ENCODE data around the gene NXPE3. TPM values are rescaled to one million over a fixed set of nuclear protein-coding genes. Genes with fewer than 3 reads are reported as not detected.

Gene NXPE3
- total and polyA plus RNA-seq, 9 of the 15 experiments (the other 6 are each of a cell fraction or from before 2014, with no cell fraction given): 0.25 to 2.5 (median 0.95) TPM

- TF ChIP-seq JUN (IDR thresholded peaks at IDR 0.05; ENCODE audit: borderline replicate concordance, low read depth, low read length) (no peak), JUN (CRISPR knock-in tag; IDR thresholded peaks at IDR 0.05; ENCODE audit: borderline replicate concordance) (no peak), VEZF1 (CRISPR knock-in tag; IDR thresholded peaks at IDR 0.05) (no peak)
Measured at GRCh38 chr3:101813817-101814440, 34.9 kb downstream of the NXPE3 start (continued).

GRCh38 chr3:101814835-101815234 lies 35.8 kb downstream of the NXPE3 start:
- WGBS (ENCODE audit: insufficient coverage, low coverage, missing lambda C conversion rate): 4% methylated on average over 3 of the region's 3 CpGs
- no peaks in the 10 kb centered on the region for H3K27me3 ChIP-seq (ENCODE audit: control insufficient read depth in 2 of 2, insufficient read depth in 2 of 2, low read length in 2 of 2)
- H3K27ac ChIP-seq (ENCODE audit: extremely low read depth, low read depth, low read length): no peak overlapping the region
- no peak overlapping the region for H2AFZ ChIP-seq (ENCODE audit: low read depth, low read length)
- H3K79me2 ChIP-seq (ENCODE audit: control insufficient read depth, insufficient read depth, low read length): no peaks in the 10 kb centered on the region
- H3K9me3 ChIP-seq (replicated peaks; ENCODE audit: control insufficient read depth, insufficient read depth, low read depth, low read length): no peaks in the 10 kb centered on the region
- no peak for DNase-seq (ENCODE audit: extremely low read depth in 1 of 4, low spot score in 3 of 4)
- CTCF ChIA-PET (ENCODE audit: low intra/inter-chr PET ratio): interaction anchor here (0.6 to 1.6 kb wide), 2 partner anchors 175 to 411 kb away, joined by 4 to 14 read pairs; no protein-coding TSS in a partner anchor
- no TSS peak for BruUV-seq (replicated peaks)
- no peaks in the 10 kb centered on the region for H4K20me1 ChIP-seq (replicated peaks; ENCODE audit: control insufficient read depth, insufficient read depth, low read length)
- H3K4me2 ChIP-seq (ENCODE audit: insufficient read depth, low read length): no peak overlapping the region
- FAIRE-seq: no peak
- intact Hi-C loops (cut with micrococcal nuclease) (loop anchor here (2.0 to 10.0 kb wide), 2 partner anchors 36 to 150 kb away; no protein-coding TSS in a partner anchor), in situ Hi-C loops (cut with MboI) (loop anchor here (5.0 to 25.0 kb wide), 2 partner anchors 412 to 722 kb away; no protein-coding TSS in a partner anchor)
- ATAC-seq: no peak
- no peaks in the 10 kb centered on the region for H3K9me1 ChIP-seq (ENCODE audit: control insufficient read depth, insufficient read depth, low read length)
- no peak overlapping the region for H3K9ac ChIP-seq (ENCODE audit: insufficient read depth in 1 of 2, low read depth in 2 of 2, low read length in 2 of 2)
- POLR2A ChIA-PET: no interaction called here
- no peaks in the 10 kb centered on the region for H3K36me3 ChIP-seq (ENCODE audit: control insufficient read depth, insufficient read depth, low read length)
- H3K4me1 ChIP-seq (replicated peaks in 1 of 2; ENCODE audit: control insufficient read depth in 2 of 2, insufficient read depth in 2 of 2, low read length in 2 of 2): no peaks in the 10 kb centered on the region
- no peak overlapping the region for H3K4me3 ChIP-seq
- TF ChIP-seq CREB3 (tag; conservative IDR thresholded peaks at IDR 0.05; ENCODE audit: low read depth): no peak
- no peak for TF ChIP-seq KLF1 (tag; IDR thresholded peaks at IDR 0.05)
- TF ChIP-seq ELK3 (CRISPR knock-in tag; IDR thresholded peaks at IDR 0.05): no peak
- no peak for TF ChIP-seq GTF2A2 (tag; IDR thresholded peaks at IDR 0.05)
- TF ChIP-seq FOXA3 (CRISPR knock-in tag; conservative IDR thresholded peaks at IDR 0.05 in 1 of 2, IDR thresholded peaks at IDR 0.05 in 1 of 2): no peak
- no peak for TF ChIP-seq RUNX1 (IDR thresholded peaks at IDR 0.05; ENCODE audit: low read depth)
- TF ChIP-seq SLC30A9 (CRISPR knock-in tag; IDR thresholded peaks at IDR 0.05): no peak
- TF ChIP-seq MCM5 (IDR thresholded peaks at IDR 0.05; ENCODE audit: low read depth): no peak
- no peak for TF ChIP-seq ZBTB2 (IDR thresholded peaks at IDR 0.05)
- no peak for TF ChIP-seq ZBTB33 (CRISPR knock-in tag; IDR thresholded peaks at IDR 0.05)

Measured in K562 (cell line).